ENCODE results near the gene ELP2.

- TF ChIP-seq POLR2A (IDR thresholded peaks at IDR 0.05) (no peak), EP300 (IDR thresholded peaks at IDR 0.05) (no peak)
- TF ChIP-seq, protein P1, sequence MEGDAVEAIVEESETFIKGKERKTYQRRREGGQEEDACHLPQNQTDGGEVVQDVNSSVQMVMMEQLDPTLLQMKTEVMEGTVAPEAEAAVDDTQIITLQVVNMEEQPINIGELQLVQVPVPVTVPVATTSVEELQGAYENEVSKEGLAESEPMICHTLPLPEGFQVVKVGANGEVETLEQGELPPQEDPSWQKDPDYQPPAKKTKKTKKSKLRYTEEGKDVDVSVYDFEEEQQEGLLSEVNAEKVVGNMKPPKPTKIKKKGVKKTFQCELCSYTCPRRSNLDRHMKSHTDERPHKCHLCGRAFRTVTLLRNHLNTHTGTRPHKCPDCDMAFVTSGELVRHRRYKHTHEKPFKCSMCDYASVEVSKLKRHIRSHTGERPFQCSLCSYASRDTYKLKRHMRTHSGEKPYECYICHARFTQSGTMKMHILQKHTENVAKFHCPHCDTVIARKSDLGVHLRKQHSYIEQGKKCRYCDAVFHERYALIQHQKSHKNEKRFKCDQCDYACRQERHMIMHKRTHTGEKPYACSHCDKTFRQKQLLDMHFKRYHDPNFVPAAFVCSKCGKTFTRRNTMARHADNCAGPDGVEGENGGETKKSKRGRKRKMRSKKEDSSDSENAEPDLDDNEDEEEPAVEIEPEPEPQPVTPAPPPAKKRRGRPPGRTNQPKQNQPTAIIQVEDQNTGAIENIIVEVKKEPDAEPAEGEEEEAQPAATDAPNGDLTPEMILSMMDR (IDR thresholded peaks at IDR 0.05), result no peak
Measured at GRCh38 chr18:36185157-36185556, 55.5 kb downstream of the ELP2 start.
